Uterus (tissue), 4 donors: ENCODE results near the gene RNF157. TPM values are rescaled to one million over a fixed set of nuclear protein-coding genes. Genes with fewer than 3 reads are reported as not detected.

Experiments used
- DNase-seq, 2 donors: peaks; one replicate each; pipeline ENCODE4 v3.0.0-alpha.2; 2019 to 2020
- H3K27ac ChIP-seq, 2 donors: fragments of 200-600 bp; sonication (generic); 1 replicate in 1 of 2; 2 replicates in 1 of 2; pipeline ENCODE4 v1.5.1; 2016 to 2018
- H3K27me3 ChIP-seq, 2 donors: fragments of 200-600 bp; sonication (generic); one replicate each; pipeline ENCODE4 v1.5.1; 2018 to 2019; ENCODE audit warnings: control low read depth in 1 of 2
- H3K36me3 ChIP-seq, 2 donors: fragments of 200-600 bp; sonication (generic); one replicate each; pipeline ENCODE4 v1.5.1; 2019; ENCODE audit warnings: control low read depth in 1 of 2
- H3K4me1 ChIP-seq, 2 donors: fragments of 200-600 bp; sonication (generic); one replicate each; pipeline ENCODE4 v1.5.1; 2018 to 2019; ENCODE audit warnings: control low read depth in 1 of 2
- H3K4me3 ChIP-seq, 2 donors: fragments of 200-600 bp; sonication (generic); 1 replicate in 1 of 2; 2 replicates in 1 of 2; pipeline ENCODE4 v1.5.1; 2018 to 2019; ENCODE audit warnings: mild to moderate bottlenecking in 1 of 2
- H3K9me3 ChIP-seq, 2 donors: fragments of 200-600 bp; sonication (generic); one replicate each; pipeline ENCODE4 v1.5.1; 2019; ENCODE audit warnings: control low read depth in 1 of 2
- CTCF ChIP-seq, 4 experiments: fragments of 200-600 bp in 2 of 4; fragments of 450-650 bp in 2 of 4; sonication (generic) in 2 of 4; IDR thresholded peaks; one replicate each; pipeline ENCODE4 v1.5.1; 2016 to 2019; ENCODE audit warnings: antibody characterized with exemption in 4 of 4, mild to moderate bottlenecking in 2 of 4, moderate library complexity in 1 of 4
- POLR2A ChIP-seq, 2 donors: fragments of 450-650 bp; IDR thresholded peaks; one replicate each; pipeline ENCODE4 v1.6.1; 2016; ENCODE audit warnings: antibody characterized with exemption in 2 of 2, mild to moderate bottlenecking in 1 of 2, moderate library complexity in 1 of 2
- intact Hi-C: fragments of 100-400 bp; cut with DNase I; formaldehyde crosslinking; loops from one replicate; pipeline ENCODE4 v1.15.1; 2023; ENCODE audit warnings: low total_unique reads
- total RNA-seq, 4 donors: library from RNA; depleted of rRNA in 3 of 4; stranded (reverse); fragments of >200 nt in 3 of 4; gene quantifications; one replicate each; pipeline versions ENCODE4 v1.1.0 to v1.2.4, GENCODE V29; 2014 to 2023
- donor health status: DM: yes; HTN: yes; CAD: no.

Gene RNF157
- total RNA-seq, 4 donors from 2014 or later = 0.77 to 5.7 (median 1.7) TPM

DNA sequence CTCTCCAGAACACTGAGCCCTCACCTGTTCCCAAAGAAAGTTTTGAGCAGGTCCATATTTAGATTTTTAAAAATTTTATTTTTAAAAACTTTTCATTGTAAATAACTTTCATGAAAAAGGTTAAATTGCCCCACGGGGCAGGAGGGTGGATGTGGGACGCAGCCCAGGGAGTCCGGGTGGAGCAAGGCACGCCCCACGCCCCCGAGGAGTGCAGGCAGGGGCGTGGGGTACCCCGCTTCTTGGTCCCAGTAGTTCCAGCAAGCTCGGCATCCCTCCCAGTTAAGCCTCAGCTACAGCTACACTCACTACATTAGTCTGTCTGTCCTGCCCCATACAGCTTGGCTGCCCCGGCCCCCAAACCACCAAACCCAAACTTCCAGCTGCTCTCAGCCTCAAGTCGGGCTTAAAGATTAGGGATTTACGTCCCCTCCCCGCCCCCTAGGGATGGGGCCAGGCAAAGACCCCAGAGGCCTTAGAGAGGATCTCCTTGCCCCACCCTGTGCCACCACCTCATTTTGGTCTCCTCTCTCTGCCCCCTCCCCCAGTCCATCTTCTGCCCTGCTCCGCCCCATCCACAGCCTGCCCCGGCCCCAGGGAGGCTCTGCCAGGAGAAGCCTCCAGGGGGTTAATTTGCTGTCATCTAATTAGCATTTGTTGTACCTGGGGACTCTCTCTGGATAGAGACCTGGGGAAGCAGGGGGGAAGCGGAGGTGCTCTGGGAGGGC lies 103.9 kb downstream of the RNF157 start:
- intact Hi-C loops = no loop called here
- Histone ChIP-seq H3K36me3 (no peaks in the 10 kb centered on the region), H3K27me3 (peaks cover 22 to 34% of the 10 kb centered on the region in 2 donors), H3K9me3 (no peaks in the 10 kb centered on the region), H3K27ac (no peak overlapping the region), H3K4me1 (no peaks in the 10 kb centered on the region), H3K4me3 (no peak overlapping the region)
- DNase-seq = no peak
- TF ChIP-seq POLR2A (IDR thresholded peaks at IDR 0.05) = no peak
- TF ChIP-seq CTCF (IDR thresholded peaks at IDR 0.05) = no peak

GRCh38 chr17:76135810-76136188 lies 104.5 kb downstream of the RNF157 start:
- Histone ChIP-seq H3K27me3 (peaks cover 22 to 34% of the 10 kb centered on the region in 2 donors), H3K4me3 (no peak overlapping the region), H3K4me1 (no peaks in the 10 kb centered on the region), H3K9me3 (no peaks in the 10 kb centered on the region), H3K36me3 (no peaks in the 10 kb centered on the region), H3K27ac (no peak overlapping the region)
- intact Hi-C loops = no loop called here
- DNase-seq = no peak
- TF ChIP-seq CTCF (IDR thresholded peaks at IDR 0.05) (no peak), POLR2A (IDR thresholded peaks at IDR 0.05) (no peak)

DNA sequence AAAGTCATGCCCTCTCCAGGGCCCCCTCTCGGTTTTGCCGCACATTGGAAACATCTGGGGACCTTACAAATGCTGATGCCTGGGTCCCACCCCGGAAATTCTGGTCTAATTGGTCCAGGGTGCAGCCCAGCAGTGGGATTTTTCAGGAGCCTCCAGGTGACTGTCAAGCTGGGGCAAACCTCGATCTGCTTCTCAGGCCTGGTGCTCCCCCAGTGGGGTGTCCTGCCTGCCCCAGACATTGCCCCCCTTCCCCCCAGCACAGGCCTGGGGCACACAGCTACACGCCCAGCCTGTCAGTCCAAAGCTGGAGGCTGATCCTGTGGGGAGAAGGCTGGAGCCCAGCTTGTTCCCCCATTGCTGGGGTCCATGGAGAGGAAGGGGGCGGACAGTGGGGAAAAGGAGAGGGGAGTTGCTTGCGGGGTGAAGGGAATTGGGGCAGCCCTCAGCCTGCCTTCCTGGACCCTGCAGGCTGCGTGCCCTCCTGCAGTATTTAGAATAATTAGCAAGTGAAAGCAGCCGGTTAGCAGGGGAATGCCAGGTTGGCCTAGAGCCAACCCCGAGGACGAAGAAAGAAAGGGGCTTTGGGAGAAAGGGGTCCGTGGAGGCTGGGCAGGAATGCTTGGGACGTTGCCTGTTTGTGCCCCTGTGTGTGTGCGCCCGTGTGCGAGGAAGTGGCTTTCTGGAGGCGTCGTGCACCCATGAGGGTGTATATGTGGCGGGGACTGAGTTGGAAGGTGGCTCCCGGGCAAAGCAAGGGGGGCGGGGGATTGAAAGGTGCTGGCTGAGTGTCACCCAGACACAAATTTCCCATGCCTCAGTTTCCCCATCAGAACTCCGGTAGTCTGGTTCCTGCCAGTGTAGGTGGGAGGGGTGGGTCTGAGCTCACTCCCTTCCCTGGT lies 105.1 kb downstream of the RNF157 start:
- DNase-seq = no peak
- intact Hi-C loops = no loop called here
- Histone ChIP-seq H3K4me1 (no peaks in the 10 kb centered on the region), H3K27ac (no peak overlapping the region), H3K36me3 (no peaks in the 10 kb centered on the region), H3K27me3 (peaks cover 22 to 34% of the 10 kb centered on the region in 2 donors), H3K9me3 (no peaks in the 10 kb centered on the region), H3K4me3 (no peak overlapping the region)
- TF ChIP-seq POLR2A (IDR thresholded peaks at IDR 0.05) = no peak
- TF ChIP-seq CTCF (IDR thresholded peaks at IDR 0.05) = no peak

DNA sequence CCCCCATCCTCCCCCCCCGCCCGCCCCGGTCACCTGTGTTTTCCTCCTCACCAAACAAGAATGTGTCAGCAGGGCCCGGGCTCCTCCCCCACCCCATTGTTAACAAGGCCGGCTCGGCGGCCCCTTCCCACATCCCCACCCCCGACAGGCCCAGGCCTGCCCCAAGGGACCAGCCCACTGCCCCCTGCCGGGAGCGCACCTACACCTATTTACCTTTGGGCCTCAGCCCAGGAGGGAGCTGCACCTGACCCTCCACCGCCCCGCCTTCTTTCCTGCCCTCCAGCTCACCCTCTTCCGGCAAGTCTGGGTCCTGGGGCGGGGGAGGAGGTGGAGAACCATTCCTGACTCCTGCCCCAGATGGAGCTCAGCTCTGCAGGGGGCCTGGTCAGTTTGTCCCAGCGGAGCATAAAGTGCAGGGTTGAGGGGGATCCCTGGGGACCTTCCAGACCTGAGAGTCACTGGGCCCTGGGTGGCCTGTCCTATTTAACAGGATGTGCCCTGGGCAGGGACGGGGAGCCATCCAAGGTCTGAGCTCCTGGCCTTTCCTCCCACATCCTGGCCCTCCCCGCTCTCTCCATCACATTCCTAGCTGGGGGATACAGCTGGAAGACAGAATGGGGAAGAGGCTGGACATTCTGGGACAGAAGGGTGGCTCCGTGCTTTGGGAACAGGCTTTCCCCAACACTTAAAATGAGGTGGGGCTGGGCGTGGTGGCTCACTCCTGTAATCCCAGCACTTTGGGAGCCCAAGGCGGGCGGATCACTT lies 107.5 kb downstream of the RNF157 start:
- H3K27me3 ChIP-seq = peaks cover 4 to 15% of the 10 kb centered on the region in 2 donors
- TF ChIP-seq CTCF (IDR thresholded peaks at IDR 0.05) (no peak), POLR2A (IDR thresholded peaks at IDR 0.05) (peak in 1 of 2 donors; percentile 12)
- H3K36me3 ChIP-seq = no peaks in the 10 kb centered on the region
- H3K27ac ChIP-seq = no peak overlapping the region
- H3K4me3 ChIP-seq = no peak overlapping the region
- DNase-seq = no peak
- H3K4me1 ChIP-seq = no peaks in the 10 kb centered on the region
- intact Hi-C loops = no loop called here
- no peaks in the 10 kb centered on the region for H3K9me3 ChIP-seq
